Measurements from ENCODE around the gene ECE2.
A peak's percentile ranks its signal among the peaks of the same experiment; 100 is the strongest.
"Not testable (repeated sequence)": the region's sequence is repeated elsewhere in the genome, so short reads cannot be mapped to it uniquely, and the experiment has no call there.

The ECE2 gene

GRCh38 chr3:184241141-184241446 lies 34.7 kb upstream of the ECE2 start:
- no peak for DNase-seq

DNA sequence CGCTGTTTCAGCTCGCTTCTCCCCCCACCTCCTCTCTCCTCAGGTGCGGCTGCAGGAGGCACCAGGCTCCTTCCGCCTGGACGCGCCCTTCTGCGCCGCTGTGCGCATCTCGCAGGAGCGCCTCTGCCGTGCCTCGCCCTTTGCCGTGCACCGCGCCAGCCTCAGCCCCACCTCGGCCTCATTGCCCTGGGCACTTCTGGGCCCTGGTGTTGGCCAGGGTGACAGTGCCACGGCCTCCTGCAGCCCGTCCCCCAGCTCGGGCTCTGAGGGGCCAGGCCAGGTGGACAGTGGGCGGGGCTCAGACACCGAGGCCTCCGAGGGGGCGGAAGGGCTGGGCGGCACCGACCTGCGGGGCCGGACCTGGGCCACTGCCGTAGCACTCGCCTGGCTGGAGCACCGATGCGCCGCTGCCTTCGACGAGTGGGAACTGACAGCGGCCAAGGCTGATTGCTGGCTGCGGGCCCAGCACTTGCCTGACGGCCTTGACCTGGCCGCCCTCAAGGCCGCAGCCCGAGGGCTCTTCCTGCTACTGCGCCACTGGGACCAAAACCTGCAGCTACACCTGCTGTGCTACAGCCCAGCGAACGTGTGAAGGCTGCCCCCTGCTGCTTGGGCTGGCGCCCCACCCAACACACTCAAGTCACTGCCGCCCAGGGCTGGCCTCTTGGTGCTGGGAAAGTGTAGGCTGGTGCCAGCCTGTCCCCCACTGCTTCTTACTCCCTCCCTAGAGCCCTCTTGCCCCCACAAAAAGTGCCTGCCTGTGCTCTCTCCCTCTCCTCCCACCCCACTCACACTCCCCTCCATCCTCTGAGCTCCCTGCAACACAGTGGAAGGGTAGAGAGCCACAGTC lies 34.1 kb upstream of the ECE2 start:
- no peak for DNase-seq

- no peak for DNase-seq
Measured at GRCh38 chr3:184242297-184242685, 33.5 kb upstream of the ECE2 start.

GRCh38 chr3:184248454-184249411 lies 27.1 kb upstream of the ECE2 start, which contains the start of gene ALG3:
Gene ALG3, minus strand, starts transcription at chr3:184248962. Its CDS starts 22 bp downstream, at chr3:184248940.
- peak; percentile 90 for DNase-seq

DNA sequence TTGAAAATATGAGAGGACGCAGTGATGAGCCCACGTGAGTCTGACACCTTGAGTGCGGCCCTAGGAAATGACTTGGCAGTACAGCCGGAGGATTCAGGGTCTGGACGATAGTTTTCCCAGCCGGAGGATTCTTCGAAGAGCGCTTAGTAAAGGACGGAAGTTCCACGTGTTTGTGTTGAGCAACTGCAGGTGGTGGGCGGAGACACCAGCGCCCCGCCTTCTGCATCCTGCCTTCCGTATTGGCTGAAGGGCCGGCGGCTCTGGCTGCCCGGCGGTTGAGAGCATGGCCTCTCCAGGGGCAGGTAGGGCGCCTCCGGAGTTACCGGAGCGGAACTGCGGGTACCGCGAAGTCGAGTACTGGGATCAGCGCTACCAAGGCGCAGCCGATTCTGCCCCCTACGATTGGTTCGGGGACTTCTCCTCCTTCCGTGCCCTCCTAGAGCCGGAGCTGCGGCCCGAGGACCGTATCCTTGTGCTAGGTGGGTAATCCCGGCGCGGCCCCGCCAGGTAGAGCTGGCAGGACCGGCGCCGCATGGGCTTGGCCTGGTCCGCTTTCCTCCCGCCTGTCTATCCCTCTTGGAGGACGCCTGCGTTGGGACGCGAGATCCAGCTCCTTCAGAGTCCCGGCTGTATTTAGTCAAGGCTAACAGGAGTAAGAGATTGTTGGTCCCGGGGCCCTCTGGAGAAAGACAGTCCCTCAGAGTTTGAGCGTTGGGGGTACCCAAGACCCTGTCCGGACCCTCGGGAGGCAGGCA lies 26.2 kb upstream of the ECE2 start, which contains the start of gene EEF1AKMT4:
TSS of gene EEF1AKMT4 (plus strand) at position 261 of the 755 bp plus-strand sequence. CDS start at position 284, 23 bp downstream.
- peak; percentile 99 for DNase-seq

- DNase-seq: peak; percentile 95
Measured at GRCh38 chr3:184250167-184250828, 25.5 kb upstream of the ECE2 start.

DNA sequence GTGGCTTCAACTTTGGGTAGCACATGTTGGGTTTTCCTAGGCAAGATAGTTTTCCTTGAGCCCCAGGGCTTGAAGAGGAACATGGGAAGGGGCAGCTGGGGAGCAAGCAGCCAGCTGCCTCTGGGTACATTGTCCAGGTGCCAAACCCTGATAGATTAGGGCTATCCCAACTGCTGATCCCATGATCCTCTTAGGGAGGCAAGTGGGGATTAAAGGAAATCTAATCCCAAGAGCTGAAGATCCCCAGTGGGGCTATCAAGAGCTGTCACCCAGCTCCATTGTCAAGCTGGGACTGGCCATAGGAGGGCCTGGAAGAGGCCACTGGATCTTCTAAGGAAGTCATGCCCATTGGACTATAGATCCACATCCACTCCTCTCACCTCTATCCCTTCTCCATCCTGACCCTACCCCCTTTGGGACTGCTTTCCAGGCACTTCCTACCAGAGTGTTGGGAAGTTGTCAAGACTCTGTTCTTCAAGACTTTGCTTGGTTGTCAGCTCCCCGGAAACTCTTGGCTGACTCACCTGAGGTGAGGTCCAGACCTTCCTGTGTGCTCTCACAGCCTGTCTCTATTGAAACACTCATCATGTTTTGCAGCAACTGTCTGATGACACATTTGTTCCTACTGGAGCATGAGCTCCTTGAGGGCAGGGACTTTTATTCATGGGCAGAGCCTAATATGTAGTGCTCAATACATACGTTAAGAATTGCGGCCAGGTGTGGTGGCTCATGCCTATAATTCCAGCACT lies 20.4 kb upstream of the ECE2 start:
- peak; percentile 52 for DNase-seq

DNA sequence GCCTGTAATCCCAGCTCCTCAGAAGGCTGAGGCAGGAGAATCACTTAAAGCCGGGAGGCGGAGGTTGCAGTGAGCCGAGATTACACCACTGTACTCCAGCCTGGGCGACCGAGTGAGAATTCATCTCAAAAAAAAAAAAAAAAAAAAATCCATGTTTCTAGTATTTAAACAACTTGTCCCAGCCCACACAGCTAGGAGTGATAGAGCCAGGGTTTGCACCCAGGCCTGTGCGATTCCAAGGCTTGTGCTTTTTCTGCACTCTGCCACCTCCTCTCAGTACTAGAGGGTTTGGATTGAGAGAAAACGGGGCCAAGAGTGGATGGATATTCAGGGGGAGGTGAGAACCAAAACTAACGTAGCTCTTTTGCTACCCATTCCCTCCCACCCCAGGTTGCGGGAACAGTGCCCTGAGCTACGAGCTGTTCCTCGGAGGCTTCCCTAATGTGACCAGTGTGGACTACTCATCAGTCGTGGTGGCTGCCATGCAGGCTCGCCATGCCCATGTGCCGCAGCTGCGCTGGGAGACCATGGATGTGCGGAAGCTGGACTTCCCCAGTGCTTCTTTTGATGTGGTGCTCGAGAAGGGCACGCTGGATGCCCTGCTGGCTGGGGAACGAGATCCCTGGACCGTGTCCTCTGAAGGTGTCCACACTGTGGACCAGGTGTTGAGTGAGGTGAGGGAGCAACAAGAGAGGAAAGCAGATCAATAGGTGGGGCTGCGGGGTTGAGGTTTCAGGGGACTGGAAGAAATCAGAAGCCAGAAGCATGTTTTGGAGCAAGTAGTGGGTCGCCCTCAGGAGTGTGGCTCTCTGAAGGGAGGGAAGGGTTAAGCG lies 18.5 kb upstream of the ECE2 start:
- DNase-seq: no peak

GRCh38 chr3:184258926-184259325 lies 16.9 kb upstream of the ECE2 start:
- DNase-seq: no peak

DNA sequence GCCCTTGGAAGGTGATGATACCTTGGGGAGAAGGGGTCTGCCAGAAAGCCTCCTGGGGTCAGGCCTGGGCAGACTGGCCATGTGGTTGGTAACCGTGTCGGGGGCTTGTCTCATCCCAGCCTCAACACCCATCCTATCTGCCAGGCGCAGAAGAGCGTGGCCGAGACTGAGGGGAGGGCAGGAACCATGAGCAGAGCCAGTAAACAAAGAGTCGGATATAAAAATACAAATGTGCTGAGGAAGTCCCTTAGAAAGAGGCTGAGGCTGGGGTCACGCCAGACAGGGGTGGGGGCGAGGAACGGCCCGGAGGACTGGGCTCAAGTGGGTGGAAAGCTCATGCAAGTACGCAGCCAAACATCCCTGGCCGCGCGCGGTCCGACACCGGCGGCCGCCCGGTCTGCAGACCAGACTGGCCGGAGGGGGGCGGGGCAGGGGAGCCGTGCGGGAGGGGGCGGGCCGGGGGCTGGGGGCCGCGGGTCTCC lies 16.4 kb upstream of the ECE2 start:
- DNase-seq: no peak

DNA sequence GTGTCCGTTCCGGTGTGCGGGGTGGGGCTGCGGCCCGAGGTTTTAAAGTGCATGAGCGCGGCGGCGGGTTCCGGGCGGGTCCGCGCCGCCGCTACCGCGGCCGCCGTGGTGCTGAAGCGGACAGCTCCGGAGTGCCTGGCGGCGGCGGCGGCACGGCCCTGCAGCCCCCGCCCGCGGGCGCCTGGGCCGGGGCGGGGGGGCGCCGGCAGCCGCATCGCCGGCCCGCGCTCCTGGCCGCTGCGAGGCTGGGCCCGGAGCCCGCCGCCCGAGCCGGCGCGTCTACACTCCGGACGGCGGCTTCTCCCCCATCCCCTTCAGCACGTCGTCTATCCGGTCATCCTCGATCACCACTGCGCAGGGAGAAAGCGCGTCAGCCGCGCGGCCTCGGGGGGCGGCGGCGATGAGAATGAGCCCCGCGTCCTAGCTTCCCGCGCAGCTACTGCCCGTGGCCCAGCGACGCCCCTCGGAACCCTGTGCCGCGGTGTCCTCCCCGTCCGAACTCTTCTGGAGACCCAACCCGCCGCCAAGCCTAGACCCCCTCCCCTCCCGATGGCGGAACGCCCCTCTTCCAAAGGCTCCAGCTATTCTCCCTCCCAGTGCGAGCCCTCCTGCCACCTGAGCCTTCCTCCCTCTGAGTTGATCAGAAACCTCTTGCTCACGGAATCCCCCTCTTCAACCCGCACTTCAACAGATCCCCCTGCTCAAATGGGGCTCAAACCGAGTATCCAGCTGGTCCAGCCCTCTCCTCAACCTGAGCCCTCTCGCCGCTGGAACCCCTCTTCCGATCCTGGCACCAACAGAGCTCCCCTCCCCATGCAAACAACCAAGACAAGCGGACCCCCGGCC lies 15.7 kb upstream of the ECE2 start:
- no peak for DNase-seq

- no peak for DNase-seq
Measured at GRCh38 chr3:184260724-184261269, 15.0 kb upstream of the ECE2 start.

DNA sequence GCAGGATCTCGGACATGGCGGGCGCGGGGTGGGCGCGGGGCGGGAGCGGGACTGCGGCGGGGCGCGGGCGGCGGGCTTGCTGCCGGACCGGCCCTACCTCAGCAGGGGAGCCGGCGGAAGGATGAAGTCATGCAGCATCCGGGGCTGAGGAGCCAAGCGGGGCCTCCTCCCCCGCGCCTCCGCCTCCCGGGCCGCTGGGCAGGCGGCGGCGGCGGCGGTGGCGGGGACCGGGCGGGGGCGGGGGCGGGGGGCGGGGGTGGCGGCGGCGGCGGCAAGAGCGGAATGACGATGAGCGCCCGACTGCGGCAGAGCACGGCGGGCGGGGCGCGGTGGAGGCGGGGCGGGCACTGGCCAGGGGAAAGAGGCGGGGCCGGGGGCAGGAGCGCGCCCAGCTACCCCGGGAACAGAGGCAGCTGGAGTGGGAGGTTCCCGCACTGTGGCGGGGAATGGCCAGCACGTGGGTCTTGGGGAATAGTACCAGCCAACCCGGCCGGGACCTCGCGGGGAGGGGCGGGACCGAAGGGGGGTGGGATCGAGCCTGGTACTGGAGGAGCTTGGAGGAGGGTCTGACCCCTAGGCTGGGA lies 14.5 kb upstream of the ECE2 start, which contains the start of gene CAMK2N2:
TSS of gene CAMK2N2 (minus strand) at position 284 of the 584 bp plus-strand sequence. CDS start at position 16, 268 bp downstream.
- DNase-seq: peak; percentile 69

DNA sequence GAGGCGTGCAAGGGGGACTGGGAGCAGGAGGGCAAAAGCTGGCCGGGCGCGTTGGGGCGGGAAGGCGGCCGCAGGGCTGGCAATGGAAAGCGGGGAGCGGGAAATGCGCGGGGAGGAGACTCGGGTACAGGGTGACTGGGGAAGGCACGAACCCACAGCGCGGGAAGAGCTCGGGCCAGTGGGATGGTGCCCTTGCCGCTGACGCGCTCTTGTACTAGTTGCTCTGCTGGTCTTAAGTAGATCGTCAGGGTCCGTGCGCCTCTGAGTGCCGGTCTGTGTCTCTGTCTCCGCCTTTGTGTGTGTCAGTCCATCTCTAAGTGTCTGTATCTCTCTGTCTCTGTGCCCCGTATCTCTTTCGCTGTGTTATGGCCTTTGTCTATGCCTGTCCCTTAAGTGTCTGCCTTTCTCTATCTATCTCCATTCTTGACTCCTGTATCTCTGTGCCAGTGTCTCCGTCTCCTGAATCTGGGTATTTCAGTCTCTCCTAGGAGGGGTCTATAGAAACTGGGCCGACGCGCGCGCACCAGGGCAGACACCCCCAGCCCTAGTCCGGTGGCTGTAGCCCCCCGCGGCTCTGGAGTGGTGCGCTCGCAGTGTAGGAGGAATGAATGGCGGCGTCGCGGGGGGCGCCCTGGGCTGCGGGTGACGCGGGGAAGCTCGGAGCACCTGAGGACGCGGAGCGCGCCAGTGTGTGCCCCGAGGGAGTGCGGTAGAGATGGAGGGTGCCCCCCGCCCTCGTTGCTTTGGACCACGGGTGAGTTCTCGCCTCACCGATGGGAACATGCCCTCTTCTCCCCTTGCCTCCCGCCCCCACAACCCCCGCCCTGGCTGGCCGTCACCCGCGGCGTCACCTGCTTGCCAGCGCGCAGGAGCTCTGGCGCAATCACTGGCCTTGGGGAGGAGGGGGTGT lies 13.7 kb upstream of the ECE2 start:
- DNase-seq: no peak

- no peak for DNase-seq
Measured at GRCh38 chr3:184262764-184263179, 13.1 kb upstream of the ECE2 start.

- DNase-seq: not testable (repeated sequence)
Measured at GRCh38 chr3:184267249-184267648, 8.6 kb upstream of the ECE2 start.

GRCh38 chr3:184272269-184272668 lies 3.6 kb upstream of the ECE2 start:
- no peak for DNase-seq

- no peak for DNase-seq
Measured at GRCh38 chr3:184275381-184275701, 481 bp upstream of the ECE2 start.

Measured in activated CD4-positive, alpha-beta T cell treated with anti-CD3 and anti-CD28 coated beads, Interleukin-10, Interleukin-2, amounts not matched to agents 100 ng/mL and 50 ng/mL, durations not matched to agents 16 hours and 8 hours (primary cell).